ENCODE measurements around the gene OR7G2. TPM values are rescaled to one million over a fixed set of nuclear protein-coding genes. Genes with fewer than 3 reads are reported as not detected.
A peak's percentile ranks its signal among the peaks of the same experiment; 100 is the strongest.

OR7G2 gene
- total RNA-seq, 2 experiments from 2014 or later: not detected

DNA sequence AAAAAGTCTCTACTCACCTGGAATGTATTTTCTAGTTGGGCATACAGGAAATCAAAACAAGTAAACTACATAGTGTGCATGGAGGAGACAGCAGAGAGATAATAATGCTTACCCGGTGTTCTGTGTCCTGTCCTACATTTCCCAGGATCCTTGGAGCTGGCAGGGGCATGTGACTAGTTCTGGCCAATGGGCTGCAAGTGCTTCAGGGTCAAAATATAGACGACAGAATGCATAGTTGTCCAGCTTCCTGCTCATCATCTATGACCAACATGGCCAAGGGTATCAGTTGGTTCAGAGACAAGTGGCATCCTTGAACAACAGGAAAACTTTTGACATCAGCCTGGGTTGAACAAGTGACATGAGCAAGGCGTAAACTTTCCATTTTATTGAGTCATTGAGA, 41.4 kb upstream of the OR7G2 start:
- Histone ChIP-seq H3K4me3 (ENCODE audit: low read length) (no peak overlapping the region), H3K9me3 (ENCODE audit: control insufficient read depth in 1 of 2, insufficient read depth in 1 of 2, low read length in 2 of 2) (peaks cover 13 to 25% of the 10 kb centered on the region in 2 experiments), H3K27ac (ENCODE audit: low read depth in 1 of 2, low read length in 2 of 2) (no peak overlapping the region), H3K27me3 (ENCODE audit: control insufficient read depth in 1 of 2, insufficient read depth in 2 of 2, low read length in 2 of 2) (no peaks in the 10 kb centered on the region), H3K4me1 (ENCODE audit: insufficient read depth, low read length) (peaks cover 25% of the 10 kb centered on the region), H3K36me3 (ENCODE audit: insufficient read depth, low read length) (peaks cover 22% of the 10 kb centered on the region)
- POLR2A ChIA-PET: no interaction called here
- TF ChIP-seq, protein P1, sequence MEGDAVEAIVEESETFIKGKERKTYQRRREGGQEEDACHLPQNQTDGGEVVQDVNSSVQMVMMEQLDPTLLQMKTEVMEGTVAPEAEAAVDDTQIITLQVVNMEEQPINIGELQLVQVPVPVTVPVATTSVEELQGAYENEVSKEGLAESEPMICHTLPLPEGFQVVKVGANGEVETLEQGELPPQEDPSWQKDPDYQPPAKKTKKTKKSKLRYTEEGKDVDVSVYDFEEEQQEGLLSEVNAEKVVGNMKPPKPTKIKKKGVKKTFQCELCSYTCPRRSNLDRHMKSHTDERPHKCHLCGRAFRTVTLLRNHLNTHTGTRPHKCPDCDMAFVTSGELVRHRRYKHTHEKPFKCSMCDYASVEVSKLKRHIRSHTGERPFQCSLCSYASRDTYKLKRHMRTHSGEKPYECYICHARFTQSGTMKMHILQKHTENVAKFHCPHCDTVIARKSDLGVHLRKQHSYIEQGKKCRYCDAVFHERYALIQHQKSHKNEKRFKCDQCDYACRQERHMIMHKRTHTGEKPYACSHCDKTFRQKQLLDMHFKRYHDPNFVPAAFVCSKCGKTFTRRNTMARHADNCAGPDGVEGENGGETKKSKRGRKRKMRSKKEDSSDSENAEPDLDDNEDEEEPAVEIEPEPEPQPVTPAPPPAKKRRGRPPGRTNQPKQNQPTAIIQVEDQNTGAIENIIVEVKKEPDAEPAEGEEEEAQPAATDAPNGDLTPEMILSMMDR (IDR thresholded peaks at IDR 0.05): no peak
- CTCF ChIA-PET: no interaction called here
- ATAC-seq (ENCODE audit: poor library complexity) (no peak), DNase-seq (no peak)
- H3K9me3 Mint-ChIP-seq: peaks cover 18% of the 10 kb centered on the region
- peaks cover 99% of the 10 kb centered on the region for H3K36me3 Mint-ChIP-seq (ENCODE audit: low read depth)
- intact Hi-C loops (cut with DNase I, micrococcal nuclease): loop anchor here (10.0 kb wide), 2 partner anchors 286 to 314 kb away; partner anchors contain the start of genes MBD3L1 (in 1 of the 2), ZNF266 (in 1 of the 2) and ZNF558 (in 1 of the 2)
- no peaks in the 10 kb centered on the region for H3K27me3 Mint-ChIP-seq
- no peak overlapping the region for H3K4me3 Mint-ChIP-seq
- peaks cover 77% of the 10 kb centered on the region for H3K4me1 Mint-ChIP-seq (ENCODE audit: low read depth)
- H3K27ac Mint-ChIP-seq: no peak overlapping the region

DNA sequence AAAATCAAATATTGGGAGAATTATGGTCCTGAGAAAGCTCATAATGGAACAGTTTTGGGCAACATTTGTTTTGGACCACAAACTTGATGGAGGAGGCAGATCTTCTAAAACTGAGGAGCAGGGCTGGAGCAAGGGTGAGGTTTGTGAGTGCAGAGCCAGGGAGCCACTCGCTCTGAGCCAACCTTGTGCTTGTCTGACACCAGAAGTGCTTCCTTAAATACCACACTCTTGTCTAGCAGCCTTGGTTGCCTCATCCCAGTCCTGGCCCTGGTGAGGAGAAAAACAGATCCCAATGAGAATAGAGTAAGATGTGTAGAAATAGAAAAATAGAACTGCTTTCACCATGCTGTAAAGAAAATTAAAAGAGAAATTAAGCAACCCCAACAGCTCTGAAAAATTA, 39.6 kb upstream of the OR7G2 start:
- POLR2A ChIA-PET: no interaction called here
- peaks cover 25% of the 10 kb centered on the region for H3K4me1 ChIP-seq (ENCODE audit: insufficient read depth, low read length)
- peaks cover 17% of the 10 kb centered on the region for H3K9me3 Mint-ChIP-seq
- H3K27ac ChIP-seq (ENCODE audit: low read depth in 1 of 2, low read length in 2 of 2): no peak overlapping the region
- ATAC-seq (ENCODE audit: poor library complexity) (no peak), DNase-seq (no peak)
- H3K4me3 ChIP-seq (ENCODE audit: low read length): no peak overlapping the region
- CTCF ChIA-PET: no interaction called here
- no peak overlapping the region for H3K27ac Mint-ChIP-seq
- peaks cover 78% of the 10 kb centered on the region for H3K4me1 Mint-ChIP-seq (ENCODE audit: low read depth)
- H3K27me3 Mint-ChIP-seq: no peaks in the 10 kb centered on the region
- peaks cover 94% of the 10 kb centered on the region for H3K36me3 Mint-ChIP-seq (ENCODE audit: low read depth)
- peaks cover 13 to 19% of the 10 kb centered on the region in 2 experiments for H3K9me3 ChIP-seq (ENCODE audit: control insufficient read depth in 1 of 2, insufficient read depth in 1 of 2, low read length in 2 of 2)
- TF ChIP-seq, protein P1 (IDR thresholded peaks at IDR 0.05): no peak
- intact Hi-C loops (cut with DNase I, micrococcal nuclease): loop anchor here (10.0 kb wide), 2 partner anchors 288 to 312 kb away; partner anchors contain the start of genes MBD3L1 (in 1 of the 2), ZNF266 (in 1 of the 2) and ZNF558 (in 1 of the 2)
- no peaks in the 10 kb centered on the region for H3K27me3 ChIP-seq (ENCODE audit: control insufficient read depth in 1 of 2, insufficient read depth in 2 of 2, low read length in 2 of 2)
- peaks cover 13% of the 10 kb centered on the region for H3K36me3 ChIP-seq (ENCODE audit: insufficient read depth, low read length)
- no peak overlapping the region for H3K4me3 Mint-ChIP-seq

DNA sequence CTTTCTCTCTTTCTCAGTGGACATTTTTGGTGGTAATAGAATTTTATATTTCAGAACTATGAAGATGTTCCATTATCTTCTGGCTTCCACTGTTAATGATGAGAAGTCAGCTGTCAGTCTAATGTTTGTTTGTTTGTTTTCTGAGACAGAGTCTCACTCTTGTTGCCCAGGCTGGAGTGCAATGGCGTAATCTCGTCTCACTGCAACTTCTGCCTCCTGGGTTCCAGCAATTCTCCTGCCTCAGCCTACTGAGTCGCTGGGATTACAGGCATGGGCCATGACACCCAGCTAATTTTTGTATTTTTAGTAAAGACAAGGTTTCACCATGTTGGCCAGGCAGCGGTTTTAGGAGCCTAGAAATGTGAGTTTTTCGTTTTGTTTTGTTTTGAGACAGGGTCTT, 37.6 kb upstream of the OR7G2 start:
- ChIA-PET CTCF (no interaction called here), POLR2A (no interaction called here)
- Histone ChIP-seq H3K9me3 (ENCODE audit: control insufficient read depth in 1 of 2, insufficient read depth in 1 of 2, low read length in 2 of 2) (peaks cover 13 to 15% of the 10 kb centered on the region in 2 experiments), H3K4me1 (ENCODE audit: insufficient read depth, low read length) (peaks cover 20% of the 10 kb centered on the region), H3K27ac (ENCODE audit: low read depth in 1 of 2, low read length in 2 of 2) (no peak overlapping the region), H3K27me3 (ENCODE audit: control insufficient read depth in 1 of 2, insufficient read depth in 2 of 2, low read length in 2 of 2) (no peaks in the 10 kb centered on the region), H3K4me3 (ENCODE audit: low read length) (no peak overlapping the region), H3K36me3 (ENCODE audit: insufficient read depth, low read length) (peaks cover 13% of the 10 kb centered on the region)
- H3K4me3 Mint-ChIP-seq: peak overlapping the region; percentile 66
- H3K27me3 Mint-ChIP-seq: no peaks in the 10 kb centered on the region
- H3K27ac Mint-ChIP-seq: no peak overlapping the region
- no peak for ATAC-seq (ENCODE audit: poor library complexity)
- DNase-seq: no peak
- TF ChIP-seq, protein P1 (IDR thresholded peaks at IDR 0.05): no peak
- H3K4me1 Mint-ChIP-seq (ENCODE audit: low read depth): peaks cover 80% of the 10 kb centered on the region
- peaks cover 9% of the 10 kb centered on the region for H3K9me3 Mint-ChIP-seq
- H3K36me3 Mint-ChIP-seq (ENCODE audit: low read depth): peaks cover 94% of the 10 kb centered on the region
- intact Hi-C loops (cut with DNase I, micrococcal nuclease): loop anchor here (5.0 to 10.0 kb wide), 6 partner anchors 162 to 767 kb away; partner anchors contain the start of genes ZNF266 (in 2 of the 2), MBD3L1 (in 1 of the 2), ZNF558 (in 1 of the 2) and ZNF559 (in 1 of the 2)
